Measurements from ENCODE around the gene SLFN5. TPM values are rescaled to one million over a fixed set of nuclear protein-coding genes. Genes with fewer than 3 reads are reported as not detected.

SLFN5 gene
- polyA plus RNA-seq, 1 donor from 2014 or later: 2.5 TPM

DNA sequence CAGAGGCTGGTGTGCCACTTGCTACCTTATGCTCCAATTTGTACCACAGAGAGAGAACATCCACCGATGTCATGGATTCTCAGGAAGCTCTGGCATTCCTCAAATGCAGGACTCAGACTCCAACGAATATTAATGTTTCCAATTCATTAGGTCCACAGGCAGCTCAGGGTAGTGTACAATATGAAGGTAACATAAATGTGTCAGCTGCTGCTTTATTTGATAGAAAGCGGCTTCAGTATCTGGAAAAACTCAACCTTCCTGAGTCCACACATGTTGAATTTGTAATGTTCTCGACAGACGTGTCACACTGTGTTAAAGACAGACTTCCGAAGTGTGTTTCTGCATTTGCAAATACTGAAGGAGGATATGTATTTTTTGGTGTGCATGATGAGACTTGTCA is 16.1 kb downstream of the SLFN5 start:
- Histone ChIP-seq H2AFZ (ENCODE audit: low read depth, low read length) (no peak overlapping the region), H3K9ac (ENCODE audit: low read length) (no peak overlapping the region), H3K79me2 (replicated peaks; ENCODE audit: insufficient read depth, low read length) (no peaks in the 10 kb centered on the region), H3K9me3 (ENCODE audit: low read length) (no peaks in the 10 kb centered on the region), H3K36me3 (ENCODE audit: insufficient read depth, low read length) (no peaks in the 10 kb centered on the region), H4K20me1 (ENCODE audit: insufficient read depth) (no peaks in the 10 kb centered on the region), H3F3A (ENCODE audit: insufficient read depth, low read length, poor library complexity, severe bottlenecking) (no peaks in the 10 kb centered on the region), H3K4me2 (ENCODE audit: low read length) (no peak overlapping the region), H3K9me2 (ENCODE audit: insufficient read depth, low read length) (no peaks in the 10 kb centered on the region), H3K4me3 (ENCODE audit: low read length) (no peak overlapping the region), H3K27ac (ENCODE audit: low read length) (no peak overlapping the region), H3K27me3 (ENCODE audit: insufficient read depth, low read depth, low read length) (no peaks in the 10 kb centered on the region)
- TF ChIP-seq CTCF (IDR thresholded peaks at IDR 0.05; ENCODE audit: poor library complexity, severe bottlenecking): no peak
- no peak for TF ChIP-seq EZH2 (IDR thresholded peaks at IDR 0.05; ENCODE audit: borderline replicate concordance, insufficient read depth, low read length, poor library complexity, severe bottlenecking)
- TF ChIP-seq EP300 (conservative IDR thresholded peaks at IDR 0.05; ENCODE audit: poor library complexity, severe bottlenecking): no peak
- no peak for TF ChIP-seq RAD21 (conservative IDR thresholded peaks at IDR 0.05)
- TF ChIP-seq SMC3 (conservative IDR thresholded peaks at IDR 0.05; ENCODE audit: poor library complexity): no peak
- no peak for TF ChIP-seq TAF1 (IDR thresholded peaks at IDR 0.05; ENCODE audit: low read depth)
- TF ChIP-seq MXI1 (conservative IDR thresholded peaks at IDR 0.05; ENCODE audit: poor library complexity, severe bottlenecking): no peak
- TF ChIP-seq, protein P1, sequence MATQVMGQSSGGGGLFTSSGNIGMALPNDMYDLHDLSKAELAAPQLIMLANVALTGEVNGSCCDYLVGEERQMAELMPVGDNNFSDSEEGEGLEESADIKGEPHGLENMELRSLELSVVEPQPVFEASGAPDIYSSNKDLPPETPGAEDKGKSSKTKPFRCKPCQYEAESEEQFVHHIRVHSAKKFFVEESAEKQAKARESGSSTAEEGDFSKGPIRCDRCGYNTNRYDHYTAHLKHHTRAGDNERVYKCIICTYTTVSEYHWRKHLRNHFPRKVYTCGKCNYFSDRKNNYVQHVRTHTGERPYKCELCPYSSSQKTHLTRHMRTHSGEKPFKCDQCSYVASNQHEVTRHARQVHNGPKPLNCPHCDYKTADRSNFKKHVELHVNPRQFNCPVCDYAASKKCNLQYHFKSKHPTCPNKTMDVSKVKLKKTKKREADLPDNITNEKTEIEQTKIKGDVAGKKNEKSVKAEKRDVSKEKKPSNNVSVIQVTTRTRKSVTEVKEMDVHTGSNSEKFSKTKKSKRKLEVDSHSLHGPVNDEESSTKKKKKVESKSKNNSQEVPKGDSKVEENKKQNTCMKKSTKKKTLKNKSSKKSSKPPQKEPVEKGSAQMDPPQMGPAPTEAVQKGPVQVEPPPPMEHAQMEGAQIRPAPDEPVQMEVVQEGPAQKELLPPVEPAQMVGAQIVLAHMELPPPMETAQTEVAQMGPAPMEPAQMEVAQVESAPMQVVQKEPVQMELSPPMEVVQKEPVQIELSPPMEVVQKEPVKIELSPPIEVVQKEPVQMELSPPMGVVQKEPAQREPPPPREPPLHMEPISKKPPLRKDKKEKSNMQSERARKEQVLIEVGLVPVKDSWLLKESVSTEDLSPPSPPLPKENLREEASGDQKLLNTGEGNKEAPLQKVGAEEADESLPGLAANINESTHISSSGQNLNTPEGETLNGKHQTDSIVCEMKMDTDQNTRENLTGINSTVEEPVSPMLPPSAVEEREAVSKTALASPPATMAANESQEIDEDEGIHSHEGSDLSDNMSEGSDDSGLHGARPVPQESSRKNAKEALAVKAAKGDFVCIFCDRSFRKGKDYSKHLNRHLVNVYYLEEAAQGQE (IDR thresholded peaks at IDR 0.05; ENCODE audit: borderline replicate concordance): no peak
- no peak for TF ChIP-seq POLR2AphosphoS5 (IDR thresholded peaks at IDR 0.05)

DNA sequence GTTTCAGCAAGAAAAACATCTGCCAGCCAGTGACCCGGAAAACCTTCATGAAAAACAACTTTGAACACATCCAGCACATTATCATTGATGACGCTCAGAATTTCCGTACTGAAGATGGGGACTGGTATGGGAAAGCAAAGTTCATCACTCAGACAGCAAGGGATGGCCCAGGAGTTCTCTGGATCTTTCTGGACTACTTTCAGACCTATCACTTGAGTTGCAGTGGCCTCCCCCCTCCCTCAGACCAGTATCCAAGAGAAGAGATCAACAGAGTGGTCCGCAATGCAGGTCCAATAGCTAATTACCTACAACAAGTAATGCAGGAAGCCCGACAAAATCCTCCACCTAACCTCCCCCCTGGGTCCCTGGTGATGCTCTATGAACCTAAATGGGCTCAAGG is 22.2 kb downstream of the SLFN5 start:
- no peaks in the 10 kb centered on the region for H3K9me3 ChIP-seq (ENCODE audit: low read length)
- no peak overlapping the region for H3K4me3 ChIP-seq (ENCODE audit: low read length)
- no peaks in the 10 kb centered on the region for H3K9me2 ChIP-seq (ENCODE audit: insufficient read depth, low read length)
- H2AFZ ChIP-seq (ENCODE audit: low read depth, low read length): no peak overlapping the region
- H4K20me1 ChIP-seq (ENCODE audit: insufficient read depth): no peaks in the 10 kb centered on the region
- no peaks in the 10 kb centered on the region for H3K79me2 ChIP-seq (replicated peaks; ENCODE audit: insufficient read depth, low read length)
- no peaks in the 10 kb centered on the region for H3K27me3 ChIP-seq (ENCODE audit: insufficient read depth, low read depth, low read length)
- no peaks in the 10 kb centered on the region for H3K36me3 ChIP-seq (ENCODE audit: insufficient read depth, low read length)
- no peak overlapping the region for H3K27ac ChIP-seq (ENCODE audit: low read length)
- no peak for TF ChIP-seq TAF1 (IDR thresholded peaks at IDR 0.05; ENCODE audit: low read depth)
- no peak overlapping the region for H3K4me2 ChIP-seq (ENCODE audit: low read length)
- no peaks in the 10 kb centered on the region for H3F3A ChIP-seq (ENCODE audit: insufficient read depth, low read length, poor library complexity, severe bottlenecking)
- H3K9ac ChIP-seq (ENCODE audit: low read length): no peak overlapping the region

Measured in neural cell (in vitro differentiated cells).